Neural cell (in vitro differentiated cells): ENCODE data around the gene FCRL6. TPM values are rescaled to one million over a fixed set of nuclear protein-coding genes. Genes with fewer than 3 reads are reported as not detected.

Source experiments
- H2AFZ ChIP-seq: fragments of 200-600, 300-800 bp; sonication (generic), shearing (Covaris generic); 2 replicates; pipeline ENCODE4 v1.6.0; 2014; ENCODE audit warnings: low read depth, mild to moderate bottlenecking, antibody characterized with exemption, low read length, moderate library complexity
- H3F3A ChIP-seq: fragments of 200-600 bp; shearing (Covaris generic); 2 replicates; pipeline ENCODE4 v1.6.1; 2016; ENCODE audit warnings: mild to moderate bottlenecking, moderate library complexity, mixed read lengths, antibody characterized with exemption, low read length; ENCODE audit not compliant: insufficient read depth, poor library complexity, severe bottlenecking
- H3K27ac ChIP-seq: fragments of 200-600, 300-800 bp; sonication (generic), shearing (Covaris generic); 2 replicates; pipeline ENCODE4 v1.5.1; 2014; ENCODE audit warnings: mild to moderate bottlenecking, low read length, moderate library complexity
- H3K27me3 ChIP-seq: fragments of 300-800, 200-600 bp; sonication (generic), shearing (Covaris generic); 2 replicates; pipeline ENCODE4 v1.6.0; 2014; ENCODE audit warnings: mild to moderate bottlenecking, low read depth, low read length, moderate library complexity; ENCODE audit not compliant: insufficient read depth
- H3K36me3 ChIP-seq: fragments of 300-800, 200-600 bp; sonication (generic), shearing (Covaris generic); 2 replicates; pipeline ENCODE4 v1.5.1; 2014; ENCODE audit warnings: mild to moderate bottlenecking, antibody characterized with exemption, low read length, moderate library complexity; ENCODE audit not compliant: insufficient read depth
- H3K4me2 ChIP-seq: fragments of 300-800, 200-600 bp; sonication (generic), shearing (Covaris generic); 2 replicates; pipeline ENCODE4 v1.6.0; 2014; ENCODE audit warnings: mild to moderate bottlenecking, low read length
- H3K4me3 ChIP-seq: fragments of 300-800, 200-600 bp; sonication (generic), shearing (Covaris generic); 2 replicates; pipeline ENCODE4 v1.5.1; 2014; ENCODE audit warnings: mild to moderate bottlenecking, low read length, moderate library complexity
- H3K79me2 ChIP-seq: fragments of 200-600 bp; shearing (Covaris generic); replicated peaks from 2 replicates; pipeline ENCODE4 v1.6.0; 2014; ENCODE audit warnings: mild to moderate bottlenecking, low read length, moderate library complexity; ENCODE audit not compliant: insufficient read depth
- H3K9ac ChIP-seq: fragments of 300-800, 200-600 bp; sonication (generic), shearing (Covaris generic); 2 replicates; pipeline ENCODE4 v1.6.1; 2016; ENCODE audit warnings: mild to moderate bottlenecking, low read length, mixed read lengths
- H3K9me2 ChIP-seq: fragments of 200-600 bp; shearing (Covaris generic); 2 replicates; pipeline ENCODE4 v1.6.1; 2016; ENCODE audit warnings: mild to moderate bottlenecking, low read length, mixed read lengths; ENCODE audit not compliant: insufficient read depth
- H3K9me3 ChIP-seq: fragments of 200-600, 300-800 bp; sonication (generic), shearing (Covaris generic); 2 replicates; pipeline ENCODE4 v1.6.1; 2016; ENCODE audit warnings: mild to moderate bottlenecking, mixed run types, low read length, moderate library complexity, mixed read lengths
- H4K20me1 ChIP-seq: fragments of 200-600 bp; shearing (Covaris generic); 2 replicates; pipeline ENCODE4 v1.6.1; 2016; ENCODE audit warnings: mild to moderate bottlenecking, mixed run types; ENCODE audit not compliant: insufficient read depth
- CTCF ChIP-seq: fragments of 450-650 bp; IDR thresholded peaks from 2 replicates; pipeline ENCODE4 v1.5.1; 2014; ENCODE audit warnings: antibody characterized with exemption, mild to moderate bottlenecking, moderate library complexity; ENCODE audit not compliant: poor library complexity, severe bottlenecking
- EP300 ChIP-seq: fragments of 450-650 bp; conservative IDR thresholded peaks from 2 replicates; pipeline ENCODE4 v1.6.1; 2014; ENCODE audit warnings: antibody characterized with exemption, mild to moderate bottlenecking, moderate library complexity; ENCODE audit not compliant: poor library complexity, severe bottlenecking
- EZH2 ChIP-seq: fragments of 200-600, 300-800 bp; shearing (Covaris generic), sonication (generic); IDR thresholded peaks from 2 replicates; pipeline ENCODE4 v1.6.1; 2014; ENCODE audit warnings: antibody characterized with exemption, low read length, borderline replicate concordance, mild to moderate bottlenecking; ENCODE audit not compliant: insufficient read depth, poor library complexity, severe bottlenecking
- MXI1 ChIP-seq: fragments of 450-650 bp; conservative IDR thresholded peaks from 2 replicates; pipeline ENCODE4 v1.6.1; 2014; ENCODE audit warnings: antibody characterized with exemption, mild to moderate bottlenecking; ENCODE audit not compliant: poor library complexity, severe bottlenecking
- POLR2AphosphoS5 ChIP-seq: IDR thresholded peaks from 2 replicates; pipeline ENCODE4 v1.6.1; 2012
- RAD21 ChIP-seq: fragments of 450-650 bp; conservative IDR thresholded peaks from 2 replicates; pipeline ENCODE4 v1.6.1; 2014; ENCODE audit warnings: antibody characterized with exemption, mild to moderate bottlenecking, moderate library complexity
- REST ChIP-seq: IDR thresholded peaks from 2 replicates; pipeline ENCODE4 v1.6.1; 2012; ENCODE audit warnings: borderline replicate concordance
- SMC3 ChIP-seq: fragments of 450-650 bp; conservative IDR thresholded peaks from 2 replicates; pipeline ENCODE4 v1.6.1; 2014; ENCODE audit warnings: antibody characterized with exemption, mild to moderate bottlenecking, moderate library complexity; ENCODE audit not compliant: poor library complexity
- TAF1 ChIP-seq: IDR thresholded peaks from 2 replicates; pipeline ENCODE4 v1.6.1; 2012; ENCODE audit warnings: low read depth
- polyA plus RNA-seq: library from polyadenylated mRNA; depleted of rRNA; stranded (reverse); fragments of >200 nt; gene quantifications from 2 replicates; pipeline ENCODE4 v1.2.3, GENCODE V29; 2014

The FCRL6 gene
- polyA plus RNA-seq, 1 donor from 2014 or later, result not detected

GRCh38 chr1:159828176-159828575, 26.0 kb downstream of the FCRL6 start:
- Histone ChIP-seq H3K27me3 (peaks cover 74% of the 10 kb centered on the region), H3K9me3 (no peaks in the 10 kb centered on the region), H3K79me2 (no peaks in the 10 kb centered on the region), H3K9ac (no peak overlapping the region), H3F3A (no peaks in the 10 kb centered on the region), H3K4me2 (no peak overlapping the region), H2AFZ (no peak overlapping the region), H3K9me2 (no peaks in the 10 kb centered on the region), H3K36me3 (no peaks in the 10 kb centered on the region), H3K4me3 (no peak overlapping the region), H3K27ac (no peak overlapping the region), H4K20me1 (no peaks in the 10 kb centered on the region)
- TF ChIP-seq MXI1 (no peak), REST (no peak), POLR2AphosphoS5 (no peak), TAF1 (no peak), CTCF (no peak), EZH2 (no peak), EP300 (no peak), SMC3 (no peak), RAD21 (no peak)

- Histone ChIP-seq H3K27me3 (peaks cover 78% of the 10 kb centered on the region), H3K4me2 (no peak overlapping the region), H3K79me2 (no peaks in the 10 kb centered on the region), H3F3A (no peaks in the 10 kb centered on the region), H3K27ac (no peak overlapping the region), H4K20me1 (no peaks in the 10 kb centered on the region), H3K36me3 (no peaks in the 10 kb centered on the region), H3K9me3 (no peaks in the 10 kb centered on the region), H3K9me2 (no peaks in the 10 kb centered on the region), H3K4me3 (no peak overlapping the region), H2AFZ (no peak overlapping the region), H3K9ac (no peak overlapping the region)
- TF ChIP-seq RAD21 (no peak), SMC3 (no peak), EP300 (no peak), POLR2AphosphoS5 (no peak), MXI1 (no peak), CTCF (no peak), TAF1 (no peak), EZH2 (no peak), REST (no peak)
These were observed 26.6 kb downstream of the FCRL6 start for GRCh38 chr1:159828581-159829272.
